GM15510 (cell line): Measurements from ENCODE around the gene MRPL40.

Source experiments
- POLR2A ChIP-seq: IDR thresholded peaks from 3 replicates; pipeline ENCODE4 v1.6.1; 2011; ENCODE audit warnings: borderline replicate concordance; ENCODE audit not compliant: insufficient read length; ENCODE audit errors: extremely low read depth

The MRPL40 gene

GRCh38 chr22:19432133-19432851 lies at the start of gene MRPL40:
Gene MRPL40, plus strand, starts transcription at chr22:19432545. Its CDS starts 10 bp downstream, at chr22:19432555.
- peak; percentile 98 for TF ChIP-seq POLR2A

GRCh38 chr22:19383292-19383691 lies 49.1 kb upstream of the MRPL40 start:
- no peak for TF ChIP-seq POLR2A

GRCh38 chr22:19385221-19385906 lies 47.0 kb upstream of the MRPL40 start:
- TF ChIP-seq POLR2A: no peak

- TF ChIP-seq POLR2A: no peak
Observed at GRCh38 chr22:19386248-19386647, 46.1 kb upstream of the MRPL40 start.

- TF ChIP-seq POLR2A: no peak
Observed at GRCh38 chr22:19387038-19387437, 45.3 kb upstream of the MRPL40 start.

- no peak for TF ChIP-seq POLR2A
Observed at GRCh38 chr22:19387575-19387974, 44.8 kb upstream of the MRPL40 start.

- no peak for TF ChIP-seq POLR2A
Observed at GRCh38 chr22:19393704-19394103, 38.6 kb upstream of the MRPL40 start.

- no peak for TF ChIP-seq POLR2A
Observed at GRCh38 chr22:19394274-19395050, 37.9 kb upstream of the MRPL40 start.

- TF ChIP-seq POLR2A: no peak
Observed at GRCh38 chr22:19395276-19395675, 37.1 kb upstream of the MRPL40 start.

GRCh38 chr22:19396561-19396933 lies 35.8 kb upstream of the MRPL40 start:
- no peak for TF ChIP-seq POLR2A

- no peak for TF ChIP-seq POLR2A
Observed at GRCh38 chr22:19396934-19397733, 35.2 kb upstream of the MRPL40 start.

- no peak for TF ChIP-seq POLR2A
Observed at GRCh38 chr22:19397734-19398104, 34.6 kb upstream of the MRPL40 start.

- TF ChIP-seq POLR2A: no peak
Observed at GRCh38 chr22:19398206-19398605, 34.1 kb upstream of the MRPL40 start.

GRCh38 chr22:19398652-19399051 lies 33.7 kb upstream of the MRPL40 start:
- no peak for TF ChIP-seq POLR2A

GRCh38 chr22:19400881-19401280 lies 31.5 kb upstream of the MRPL40 start:
- TF ChIP-seq POLR2A: no peak
